Measurements from ENCODE around the gene FAM209A.

GRCh38 chr20:56575157-56575556, 50.6 kb downstream of the FAM209A start:
- TF ChIP-seq, protein P1, sequence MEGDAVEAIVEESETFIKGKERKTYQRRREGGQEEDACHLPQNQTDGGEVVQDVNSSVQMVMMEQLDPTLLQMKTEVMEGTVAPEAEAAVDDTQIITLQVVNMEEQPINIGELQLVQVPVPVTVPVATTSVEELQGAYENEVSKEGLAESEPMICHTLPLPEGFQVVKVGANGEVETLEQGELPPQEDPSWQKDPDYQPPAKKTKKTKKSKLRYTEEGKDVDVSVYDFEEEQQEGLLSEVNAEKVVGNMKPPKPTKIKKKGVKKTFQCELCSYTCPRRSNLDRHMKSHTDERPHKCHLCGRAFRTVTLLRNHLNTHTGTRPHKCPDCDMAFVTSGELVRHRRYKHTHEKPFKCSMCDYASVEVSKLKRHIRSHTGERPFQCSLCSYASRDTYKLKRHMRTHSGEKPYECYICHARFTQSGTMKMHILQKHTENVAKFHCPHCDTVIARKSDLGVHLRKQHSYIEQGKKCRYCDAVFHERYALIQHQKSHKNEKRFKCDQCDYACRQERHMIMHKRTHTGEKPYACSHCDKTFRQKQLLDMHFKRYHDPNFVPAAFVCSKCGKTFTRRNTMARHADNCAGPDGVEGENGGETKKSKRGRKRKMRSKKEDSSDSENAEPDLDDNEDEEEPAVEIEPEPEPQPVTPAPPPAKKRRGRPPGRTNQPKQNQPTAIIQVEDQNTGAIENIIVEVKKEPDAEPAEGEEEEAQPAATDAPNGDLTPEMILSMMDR (conservative IDR thresholded peaks at IDR 0.05; ENCODE audit: low read length): no peak
- TF ChIP-seq EZH2phosphoT487 (IDR thresholded peaks at IDR 0.05; ENCODE audit: borderline replicate concordance): no peak

Measured in Loucy (cell line).